A673 (cell line): ENCODE data around the gene CNEP1R1. TPM values are rescaled to one million over a fixed set of nuclear protein-coding genes. Genes with fewer than 3 reads are reported as not detected.

Experiments used
- BruUV-seq: library from RNA; stranded (reverse); fragments of 400-500 nt; replicated peaks from 2 replicates; lab custom pipeline; 2021; lab: Mats Ljungman, UMichigan
- CTCF ChIA-PET: fragments of 300-600 bp; sonication (Branson Sonifier 250); formaldehyde crosslinking; loops from one replicate; lab custom pipeline; 2022; ENCODE audit warnings: antibody characterized with exemption; lab: Charles Lee
- POLR2A ChIA-PET: fragments of 300-600 bp; sonication (Branson Sonifier 250); formaldehyde crosslinking; loops from one replicate; lab custom pipeline; 2022; ENCODE audit warnings: antibody characterized with exemption; ENCODE audit not compliant: low non-redundant PET; lab: Charles Lee
- DNase-seq: peaks from one replicate; pipeline ENCODE4 v3.0.0-alpha.2; 2015; ENCODE audit warnings: low spot score
- H3K27ac ChIP-seq: fragments of 200-600 bp; sonication (generic); 2 replicates; pipeline ENCODE4 v1.5.1; 2016; ENCODE audit warnings: mixed run types, low read depth, mild to moderate bottlenecking, mixed read lengths, antibody characterized with exemption, low read length; ENCODE audit not compliant: poor library complexity, severe bottlenecking
- H3K27me3 ChIP-seq: fragments of 200-600 bp; sonication (generic); replicated peaks from 2 replicates; pipeline ENCODE4 v1.6.1; 2017; ENCODE audit warnings: mixed run types, low read depth, mild to moderate bottlenecking, mixed read lengths, antibody characterized with exemption, low read length; ENCODE audit not compliant: insufficient read depth, poor library complexity
- H3K36me3 ChIP-seq: fragments of 200-600 bp; sonication (generic); 2 replicates; pipeline ENCODE4 v1.6.1; 2016; ENCODE audit warnings: mixed run types, mild to moderate bottlenecking, mixed read lengths, antibody characterized with exemption, low read length; ENCODE audit not compliant: insufficient read depth, poor library complexity, severe bottlenecking
- H3K4me1 ChIP-seq: fragments of 200-600 bp; sonication (generic); 2 replicates; pipeline ENCODE4 v1.6.1; 2017; ENCODE audit warnings: mixed run types, mild to moderate bottlenecking, mixed read lengths, antibody characterized with exemption, low read length; ENCODE audit not compliant: insufficient read depth, poor library complexity, severe bottlenecking
- H3K4me3 ChIP-seq: fragments of 200-600 bp; sonication (generic); 2 replicates; pipeline ENCODE4 v1.5.1; 2016; ENCODE audit warnings: low read depth, mixed run types, mild to moderate bottlenecking, mixed read lengths, low read length; ENCODE audit not compliant: poor library complexity, severe bottlenecking
- H3K9me3 ChIP-seq: fragments of 200-600 bp; sonication (generic); 2 replicates; pipeline ENCODE4 v1.6.1; 2016; ENCODE audit warnings: mixed run types, low read depth, mild to moderate bottlenecking, mixed read lengths, antibody characterized with exemption, low read length; ENCODE audit not compliant: poor library complexity, severe bottlenecking
- EZH2 ChIP-seq: fragments of 200-600 bp; sonication (generic); IDR thresholded peaks from 2 replicates; pipeline ENCODE4 v1.6.1; 2017; ENCODE audit warnings: borderline replicate concordance, low read depth, mild to moderate bottlenecking, mixed read lengths, antibody characterized with exemption, low read length; ENCODE audit not compliant: poor library complexity, severe bottlenecking
- intact Hi-C: fragments of 100-400 bp; cut with micrococcal nuclease; formaldehyde crosslinking; loops from one replicate; pipeline ENCODE4 v1.10.0; 2022; ENCODE audit not compliant: unreplicated experiment
- total RNA-seq: library from RNA; stranded (reverse); gene quantifications from 2 replicates; pipeline ENCODE4 v1.2.3, GENCODE V29; 2021
- TF ChIP-seq, protein P1 (sequence below): fragments of 300-800, 200-600 bp; sonication (generic); conservative IDR thresholded peaks from 2 replicates; pipeline ENCODE4 v1.5.1; 2017; ENCODE audit warnings: low read depth, mild to moderate bottlenecking, antibody characterized with exemption, low read length, moderate library complexity, mixed read lengths

Gene CNEP1R1
- total RNA-seq, 1 experiment from 2014 or later = 23.5 TPM

- CTCF ChIA-PET = interaction anchor here (0.6 to 2.5 kb wide), 7 partner anchors 42 to 782 kb away, joined by 4 to 46 read pairs (median 6); partner anchors contain the start of gene HEATR3
- no peak for TF ChIP-seq EZH2
- TF ChIP-seq, protein P1, sequence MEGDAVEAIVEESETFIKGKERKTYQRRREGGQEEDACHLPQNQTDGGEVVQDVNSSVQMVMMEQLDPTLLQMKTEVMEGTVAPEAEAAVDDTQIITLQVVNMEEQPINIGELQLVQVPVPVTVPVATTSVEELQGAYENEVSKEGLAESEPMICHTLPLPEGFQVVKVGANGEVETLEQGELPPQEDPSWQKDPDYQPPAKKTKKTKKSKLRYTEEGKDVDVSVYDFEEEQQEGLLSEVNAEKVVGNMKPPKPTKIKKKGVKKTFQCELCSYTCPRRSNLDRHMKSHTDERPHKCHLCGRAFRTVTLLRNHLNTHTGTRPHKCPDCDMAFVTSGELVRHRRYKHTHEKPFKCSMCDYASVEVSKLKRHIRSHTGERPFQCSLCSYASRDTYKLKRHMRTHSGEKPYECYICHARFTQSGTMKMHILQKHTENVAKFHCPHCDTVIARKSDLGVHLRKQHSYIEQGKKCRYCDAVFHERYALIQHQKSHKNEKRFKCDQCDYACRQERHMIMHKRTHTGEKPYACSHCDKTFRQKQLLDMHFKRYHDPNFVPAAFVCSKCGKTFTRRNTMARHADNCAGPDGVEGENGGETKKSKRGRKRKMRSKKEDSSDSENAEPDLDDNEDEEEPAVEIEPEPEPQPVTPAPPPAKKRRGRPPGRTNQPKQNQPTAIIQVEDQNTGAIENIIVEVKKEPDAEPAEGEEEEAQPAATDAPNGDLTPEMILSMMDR = no peak
- Histone ChIP-seq H3K4me1 (peaks cover 10% of the 10 kb centered on the region), H3K36me3 (no peaks in the 10 kb centered on the region), H3K9me3 (no peaks in the 10 kb centered on the region), H3K4me3 (peak overlapping the region; percentile 91), H3K27ac (no peak overlapping the region), H3K27me3 (no peaks in the 10 kb centered on the region)
- POLR2A ChIA-PET = interaction anchor here (0.6 kb wide), 1 partner anchor 52 kb away, joined by 7 read pairs; no protein-coding TSS in a partner anchor
- DNase-seq = no peak
- intact Hi-C loops = loop anchor here (10.0 kb wide), 1 partner anchor 331 kb away; no protein-coding TSS in a partner anchor
- no TSS peak for BruUV-seq
Observed at GRCh38 chr16:50024207-50024606, 818 bp upstream of the CNEP1R1 start.

DNA sequence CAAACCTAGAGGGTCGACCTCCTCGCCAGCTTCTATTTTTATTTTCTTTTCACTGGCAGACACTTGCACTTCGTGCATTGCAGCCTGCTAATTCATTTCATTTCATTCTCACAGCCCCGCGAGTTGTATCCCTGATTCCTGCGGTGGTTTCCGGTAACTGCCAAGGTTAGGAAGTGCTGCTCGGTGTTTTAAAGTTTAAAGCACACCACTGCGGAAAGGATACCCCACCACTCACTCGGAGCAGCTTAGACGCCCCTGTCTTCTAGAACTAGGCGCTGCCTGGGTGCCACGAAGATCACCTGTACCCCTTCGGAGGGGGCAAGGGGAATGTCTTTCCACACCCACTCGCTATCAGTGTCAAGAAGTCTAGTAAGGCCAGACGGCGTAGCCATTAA is 509 bp downstream of the CNEP1R1 start:
- Histone ChIP-seq H3K27ac (peak overlapping the region; percentile 68), H3K4me1 (peaks cover 22% of the 10 kb centered on the region), H3K4me3 (peak overlapping the region; percentile 91), H3K27me3 (no peaks in the 10 kb centered on the region), H3K36me3 (peaks cover 5% of the 10 kb centered on the region), H3K9me3 (no peaks in the 10 kb centered on the region)
- CTCF ChIA-PET = interaction anchor here (0.6 to 2.5 kb wide), 11 partner anchors 14 to 781 kb away, joined by 3 to 46 read pairs (median 5); partner anchors contain the start of gene HEATR3
- peak; percentile 36 for DNase-seq
- intact Hi-C loops = loop anchor here (1.0 to 10.0 kb wide), 4 partner anchors 42 to 617 kb away; partner anchors contain the start of gene HEATR3
- POLR2A ChIA-PET = no interaction called here
- TF ChIP-seq, protein P1 = no peak
- TF ChIP-seq EZH2 = no peak
- no TSS peak for BruUV-seq

GRCh38 chr16:50027829-50028228 is 2.8 kb downstream of the CNEP1R1 start:
- peaks cover 42% of the 10 kb centered on the region for H3K4me1 ChIP-seq
- no peak overlapping the region for H3K27ac ChIP-seq
- CTCF ChIA-PET = interaction anchor here (0.7 kb wide), 2 partner anchors 11 to 504 kb away, joined by 4 to 7 read pairs; no protein-coding TSS in a partner anchor
- H3K27me3 ChIP-seq = no peaks in the 10 kb centered on the region
- H3K36me3 ChIP-seq = peaks cover 5% of the 10 kb centered on the region
- no TSS peak for BruUV-seq
- no peak for DNase-seq
- intact Hi-C loops = loop anchor here (5.0 to 10.0 kb wide), 2 partner anchors 39 to 327 kb away; partner anchors contain the start of gene HEATR3
- TF ChIP-seq, protein P1 = no peak
- TF ChIP-seq EZH2 = no peak
- H3K9me3 ChIP-seq = no peaks in the 10 kb centered on the region
- no peak overlapping the region for H3K4me3 ChIP-seq
- POLR2A ChIA-PET = no interaction called here
